ENCODE results near the gene RBM19.

- TF ChIP-seq EZH2 (optimal IDR thresholded peaks at IDR 0.05; ENCODE audit: low read depth, low read length) (no peak), CTCF (IDR thresholded peaks at IDR 0.05; ENCODE audit: low read length) (no peak)
Measured at GRCh38 chr12:113778432-113779132, 187.5 kb downstream of the RBM19 start.
